ENCODE measurements around the gene GOLGA6L10.
"Not testable (repeated sequence)": the region's sequence is repeated elsewhere in the genome, so short reads cannot be mapped to it uniquely, and the experiment has no call there.

The GOLGA6L10 gene

DNA sequence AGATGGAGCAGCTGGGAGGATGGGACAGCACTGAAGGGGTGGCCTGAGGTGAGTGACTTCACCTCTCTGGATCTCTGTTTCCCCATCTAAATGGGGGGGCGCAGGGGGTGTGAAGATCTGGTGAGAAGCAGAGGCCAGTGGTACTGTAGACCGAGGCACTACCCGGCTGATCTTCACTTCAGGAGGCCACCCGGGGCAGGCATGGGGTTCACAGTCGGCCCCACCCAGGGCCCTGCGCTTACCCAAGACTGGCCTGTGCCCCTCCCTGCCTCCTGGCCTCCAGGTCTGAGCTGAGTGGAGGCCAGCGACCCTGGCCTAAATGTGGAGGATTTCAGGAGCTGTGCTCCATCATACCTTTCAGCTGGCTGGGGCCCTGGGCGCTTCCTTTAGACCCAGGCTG is 31.0 kb downstream of the GOLGA6L10 start:
- H3K4me3 ChIP-seq (ENCODE audit: low read length): not testable (repeated sequence)

DNA sequence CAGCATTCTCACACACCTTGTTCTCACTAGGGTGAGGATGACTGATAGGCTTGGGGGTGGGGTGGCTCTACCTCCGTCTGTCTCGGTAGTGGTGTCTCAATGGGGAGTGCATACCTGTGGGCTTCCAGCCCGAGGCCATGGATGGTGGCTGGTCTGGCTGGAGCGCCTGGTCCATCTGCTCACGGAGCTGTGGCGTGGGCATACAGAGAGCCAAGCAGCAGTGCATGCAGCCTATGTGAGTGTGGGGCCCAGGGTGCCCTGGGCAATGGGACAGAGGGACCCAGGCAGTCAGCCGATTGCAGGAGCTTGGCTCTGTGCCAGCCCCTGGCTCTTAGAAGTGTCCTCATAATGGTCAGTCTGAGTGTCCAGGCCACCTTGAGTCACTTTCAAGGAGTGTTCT is 31.8 kb downstream of the GOLGA6L10 start:
- not testable (repeated sequence) for H3K4me3 ChIP-seq (ENCODE audit: low read length)

DNA sequence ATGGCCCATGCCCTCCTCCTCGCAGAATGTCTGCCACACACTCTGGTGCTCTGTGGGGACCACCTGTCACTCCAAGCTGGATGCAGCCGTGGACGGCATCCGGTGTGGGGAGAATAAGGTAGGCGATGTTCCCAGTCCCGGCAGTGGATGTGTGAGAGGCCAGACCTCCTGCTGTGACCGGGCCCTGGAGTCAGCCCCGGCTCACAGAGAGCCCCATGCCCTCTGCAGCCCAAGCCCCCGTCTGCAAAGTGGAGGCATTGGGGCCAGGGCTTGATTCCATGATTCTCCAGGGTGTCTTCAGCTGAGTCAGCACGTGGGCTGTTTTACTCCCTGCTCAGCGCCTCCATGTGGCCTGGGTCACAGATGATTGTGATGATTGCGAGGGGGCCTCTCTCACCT is 32.2 kb downstream of the GOLGA6L10 start:
- no peak for TF ChIP-seq ZNF274 (IDR thresholded peaks at IDR 0.05; ENCODE audit: low read depth, low read length)
- no peak overlapping the region for H3K4me3 ChIP-seq (ENCODE audit: low read length)

DNA sequence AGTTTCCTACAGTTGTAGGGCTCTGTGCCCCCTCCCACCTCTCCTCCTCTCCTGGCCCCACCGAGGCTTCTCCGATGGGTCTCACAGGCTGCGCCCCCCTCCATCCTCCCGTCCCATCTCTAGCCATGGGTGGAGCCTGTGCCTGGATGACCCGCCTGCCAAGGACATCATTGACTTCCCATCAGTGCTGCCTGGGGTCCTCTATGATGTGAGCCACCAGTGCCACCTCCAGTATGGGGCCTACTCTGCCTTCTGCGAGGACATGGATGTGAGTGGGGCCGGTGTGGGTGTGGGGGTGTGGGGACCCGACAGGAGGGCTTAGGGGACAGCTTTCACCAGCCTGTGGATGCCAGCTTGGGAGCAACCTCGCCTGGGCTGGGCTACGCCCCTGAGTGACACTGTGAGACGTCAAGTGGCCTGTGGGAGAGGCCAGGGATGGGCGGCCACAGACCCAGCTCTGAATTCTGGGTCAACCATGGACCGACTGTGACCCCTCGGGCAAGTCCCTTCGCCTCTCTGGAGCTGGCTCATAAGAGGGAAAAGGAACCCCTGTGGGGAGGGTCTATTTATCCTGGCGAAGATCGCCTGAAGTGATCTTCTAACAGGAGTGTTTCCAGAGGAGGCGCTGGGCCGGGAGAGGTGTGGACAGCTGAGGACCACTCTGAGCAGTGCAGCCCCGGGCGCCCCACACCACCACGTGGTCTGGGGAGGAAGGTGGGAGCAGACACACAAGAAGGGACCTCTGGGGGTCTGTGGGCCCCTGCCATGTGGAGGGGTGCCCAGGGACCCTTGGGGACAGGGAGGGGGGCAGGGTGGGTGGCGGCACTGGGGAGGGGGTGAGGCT is 32.8 kb downstream of the GOLGA6L10 start:
- not testable (repeated sequence) for H3K4me3 ChIP-seq (ENCODE audit: low read length)

DNA sequence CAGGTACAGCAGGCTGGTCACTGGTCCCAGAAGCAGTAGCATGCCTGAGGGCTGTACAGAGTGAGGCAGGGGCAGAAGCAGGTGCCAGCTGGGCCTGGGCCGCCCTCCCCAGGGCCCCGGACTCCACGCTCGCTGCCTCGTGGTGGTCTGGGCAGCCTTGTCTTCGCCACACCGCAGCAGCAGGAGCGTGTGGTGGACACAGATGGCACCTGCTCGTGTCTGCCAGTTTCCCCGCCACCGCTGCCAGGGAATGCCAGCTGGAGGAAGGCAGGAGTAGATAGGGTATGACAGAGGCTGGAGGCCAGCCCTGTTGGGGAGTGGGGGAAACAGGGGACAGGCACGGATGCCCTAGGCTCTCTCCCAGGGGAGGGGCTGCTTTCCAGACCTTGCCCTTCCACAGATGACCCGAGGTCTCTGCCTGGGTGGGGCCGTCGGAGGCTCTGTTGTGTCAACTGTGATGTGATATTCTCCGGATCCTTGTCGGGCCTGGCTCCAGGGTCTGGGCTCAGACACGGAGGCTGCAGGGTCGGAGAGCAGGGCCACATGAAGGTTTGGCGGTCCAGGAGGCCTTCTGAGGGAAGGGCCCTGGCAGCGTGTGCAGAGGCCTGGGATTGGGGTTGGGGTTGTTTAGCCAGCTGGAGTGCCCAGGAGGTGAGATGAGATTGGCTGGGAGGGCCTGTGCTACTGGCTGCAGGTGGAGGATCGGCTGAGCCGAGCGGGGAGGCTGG is 33.6 kb downstream of the GOLGA6L10 start:
- H3K4me3 ChIP-seq (ENCODE audit: low read length): no peak overlapping the region
- TF ChIP-seq ZNF274 (IDR thresholded peaks at IDR 0.05; ENCODE audit: low read depth, low read length): no peak

DNA sequence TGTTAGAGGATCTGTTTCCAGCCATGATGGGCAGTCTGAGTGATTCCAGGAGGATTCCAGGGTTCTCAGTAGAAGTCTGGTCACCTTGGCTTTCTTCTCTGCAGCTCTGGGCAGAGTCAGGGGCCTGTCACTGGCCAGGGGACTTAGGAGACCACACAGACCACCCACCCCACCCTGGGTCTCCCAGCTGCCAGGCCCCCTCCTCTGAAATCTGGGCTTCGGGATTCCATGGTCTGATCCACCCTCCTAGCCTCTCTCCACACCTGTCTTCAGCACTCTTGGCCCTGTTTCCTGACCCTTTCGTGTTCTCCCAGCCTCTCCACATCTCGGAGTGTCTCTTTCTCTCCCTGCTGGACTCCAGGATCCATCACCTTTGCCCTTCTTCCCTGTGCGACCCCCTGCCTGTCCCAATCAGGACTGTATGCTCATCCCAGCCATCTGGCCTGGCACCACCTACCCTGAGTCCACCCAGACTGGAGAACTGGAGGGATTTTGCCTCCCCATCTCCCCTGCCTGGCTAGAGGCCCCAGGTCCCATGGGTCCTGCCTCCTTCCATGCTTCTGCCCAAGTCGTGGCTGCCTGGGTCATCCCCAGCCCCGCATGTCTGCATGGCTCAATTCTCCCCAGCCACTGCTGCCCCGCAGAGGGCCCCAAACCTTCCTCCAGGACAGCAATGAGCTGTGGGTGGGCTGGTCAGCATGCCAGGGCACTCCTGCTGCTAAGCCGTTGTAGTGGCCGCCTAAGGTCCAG is 34.3 kb downstream of the GOLGA6L10 start:
- no peak overlapping the region for H3K4me3 ChIP-seq (ENCODE audit: low read length)
- TF ChIP-seq ZNF274 (IDR thresholded peaks at IDR 0.05; ENCODE audit: low read depth, low read length): no peak

DNA sequence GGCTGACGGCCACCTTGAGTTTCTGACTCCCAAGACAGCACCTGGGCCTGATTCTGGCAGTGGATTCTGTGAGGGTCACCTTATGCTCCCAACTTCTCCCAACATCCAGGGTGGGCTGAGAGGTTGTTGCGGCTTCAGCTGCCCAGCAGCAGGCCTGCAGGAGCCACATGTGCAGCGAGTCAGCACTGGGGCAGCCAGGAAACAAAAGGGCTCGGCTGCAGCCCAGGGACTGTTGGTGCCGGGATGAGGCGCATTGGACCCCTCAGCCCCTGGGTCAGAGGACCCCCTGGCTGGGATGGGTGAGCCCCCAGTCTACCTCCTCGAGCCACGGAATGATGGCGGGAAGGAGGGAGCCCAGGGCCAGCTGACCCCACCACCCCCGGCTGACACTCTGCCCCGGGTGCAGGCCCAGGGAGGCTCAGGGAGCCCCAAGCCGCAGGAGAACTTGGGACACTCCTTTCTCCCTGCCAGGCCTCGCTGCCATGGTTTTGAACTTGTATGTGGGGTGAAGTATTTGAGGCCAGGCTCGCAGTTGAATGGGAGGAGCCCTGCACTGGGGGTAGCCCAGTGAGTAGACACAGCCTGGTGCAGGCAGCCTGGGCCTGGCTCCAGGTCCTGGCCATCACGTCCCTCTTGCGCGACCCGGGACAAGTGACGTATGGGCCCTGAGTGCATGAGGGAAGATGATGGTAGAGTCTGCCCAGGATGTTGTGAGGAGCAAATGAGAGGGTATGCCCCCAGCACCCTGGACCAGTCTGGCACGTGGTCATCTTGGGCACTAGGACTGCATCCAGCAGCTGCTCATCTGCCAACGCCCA is 35.1 kb downstream of the GOLGA6L10 start:
- not testable (repeated sequence) for H3K4me3 ChIP-seq (ENCODE audit: low read length)

DNA sequence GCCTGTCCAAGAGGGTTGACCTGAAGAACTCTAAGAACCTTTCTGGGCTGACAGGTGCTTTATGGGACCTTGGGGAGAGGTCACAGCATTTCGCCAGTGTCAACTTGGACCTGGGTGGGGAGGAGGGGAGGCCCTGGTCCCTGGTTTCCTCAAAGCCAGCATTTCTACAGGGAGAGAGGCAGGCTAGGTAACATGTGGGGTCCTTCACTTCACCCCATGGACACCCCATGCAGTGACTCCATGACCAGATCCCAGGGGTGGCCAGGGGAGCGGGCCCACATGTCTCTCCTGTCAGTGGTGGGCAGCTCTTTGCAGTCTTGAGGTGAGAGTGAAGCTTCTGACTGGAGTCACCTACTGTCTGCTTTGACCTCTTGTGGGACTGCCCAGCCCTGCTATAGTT is 35.8 kb downstream of the GOLGA6L10 start:
- no peak for TF ChIP-seq ZNF274 (IDR thresholded peaks at IDR 0.05; ENCODE audit: low read depth, low read length)
- H3K4me3 ChIP-seq (ENCODE audit: low read length): no peak overlapping the region

DNA sequence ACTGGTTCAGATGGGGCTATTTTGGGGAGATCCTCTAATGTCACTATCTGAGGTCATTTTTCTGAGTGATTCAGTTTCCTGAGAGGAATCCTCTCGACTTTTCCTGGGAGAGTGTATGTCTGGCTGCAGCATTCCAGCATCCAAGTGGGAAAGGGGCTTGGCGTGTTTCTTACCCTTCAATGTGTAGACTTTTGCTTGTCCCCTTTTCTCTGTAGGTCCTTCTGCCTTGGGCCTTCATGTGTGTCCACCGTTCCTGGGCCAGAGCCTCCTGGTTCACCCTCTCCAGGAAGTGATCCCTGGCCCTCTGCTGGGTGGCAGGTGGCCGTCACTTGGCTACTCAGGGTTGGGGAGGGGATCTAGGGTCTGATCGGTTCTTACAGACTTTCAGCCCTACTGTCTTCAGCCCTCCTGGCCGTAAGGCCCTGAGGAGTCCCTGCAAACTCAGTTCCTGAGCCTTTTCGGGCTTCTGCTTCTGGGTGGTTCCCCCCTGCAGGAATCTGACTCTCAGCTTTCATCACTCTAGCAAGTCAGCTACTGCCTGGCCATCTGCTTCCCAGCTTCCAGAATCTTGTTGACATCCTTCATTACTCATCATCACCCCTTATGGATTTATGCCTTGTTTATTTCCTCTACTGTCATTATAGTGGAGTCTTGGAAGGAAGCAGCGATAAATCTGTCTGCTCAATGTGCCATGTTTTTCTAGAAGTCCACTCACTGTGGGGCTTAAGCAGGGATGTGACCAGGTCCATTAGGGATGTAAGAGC is 36.5 kb downstream of the GOLGA6L10 start:
- H3K4me3 ChIP-seq (ENCODE audit: low read length): no peak overlapping the region
- TF ChIP-seq ZNF274 (IDR thresholded peaks at IDR 0.05; ENCODE audit: low read depth, low read length): no peak

DNA sequence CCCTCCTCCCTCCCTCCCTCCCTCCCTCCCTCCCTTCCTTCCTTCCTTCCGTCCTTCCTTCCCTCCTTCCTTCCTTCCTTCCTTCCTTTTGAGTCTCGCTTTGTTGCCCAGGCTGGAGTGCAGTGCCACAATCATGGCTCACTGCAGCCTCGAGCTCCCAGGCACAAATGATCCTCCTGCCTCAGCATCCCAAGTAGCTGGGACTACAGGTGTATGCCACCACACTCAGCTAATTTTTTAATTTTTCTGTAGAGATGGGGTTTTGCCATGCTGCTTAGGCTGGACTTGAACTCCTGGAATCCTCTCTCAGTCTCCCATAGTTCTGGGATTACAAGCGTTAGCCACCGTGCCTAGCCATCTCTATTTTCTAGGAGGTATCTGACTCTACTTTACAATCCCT is 38.0 kb downstream of the GOLGA6L10 start:
- not testable (repeated sequence) for H3K4me3 ChIP-seq (ENCODE audit: low read length)

DNA sequence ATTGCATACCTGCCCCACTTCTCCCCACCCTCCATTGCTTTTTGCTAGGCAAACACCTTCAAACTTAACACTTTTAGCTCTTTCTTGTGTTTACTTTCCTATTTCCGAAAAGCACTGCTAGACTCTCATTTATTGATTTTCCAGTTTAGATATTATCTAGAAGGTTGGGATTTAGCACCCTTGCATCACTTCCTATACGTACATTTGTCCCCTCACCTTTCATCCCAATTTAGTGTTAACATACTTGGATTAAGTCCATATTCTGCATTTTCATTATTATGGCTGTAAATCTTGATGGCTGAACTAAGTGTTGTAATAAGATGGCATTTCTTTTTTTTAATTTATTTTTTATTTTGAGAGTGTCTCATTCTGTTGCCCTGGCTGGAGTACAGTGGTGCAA is 39.5 kb downstream of the GOLGA6L10 start:
- TF ChIP-seq ZNF274 (IDR thresholded peaks at IDR 0.05; ENCODE audit: low read depth, low read length): no peak
- no peak overlapping the region for H3K4me3 ChIP-seq (ENCODE audit: low read length)

DNA sequence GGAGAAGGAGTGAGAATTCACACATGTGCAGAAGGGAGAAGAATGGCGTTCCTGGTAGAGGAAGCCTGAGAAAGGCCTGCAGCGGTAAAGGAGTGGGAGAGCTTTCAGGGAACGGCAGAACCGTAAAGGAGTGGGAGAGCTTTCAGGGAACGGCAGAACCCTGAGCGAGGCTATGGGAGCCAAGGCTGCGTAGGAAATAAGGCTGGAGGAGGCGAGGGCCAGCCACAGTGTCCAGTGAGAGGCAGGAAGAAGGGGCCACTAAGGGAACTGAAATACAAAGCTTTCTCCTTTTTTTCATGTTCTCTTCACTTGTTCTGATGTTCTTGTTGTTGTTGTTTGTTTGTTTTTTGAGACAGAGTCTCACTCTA is 41.6 kb downstream of the GOLGA6L10 start:
- no peak for TF ChIP-seq ZNF274 (IDR thresholded peaks at IDR 0.05; ENCODE audit: low read depth, low read length)
- no peak overlapping the region for H3K4me3 ChIP-seq (ENCODE audit: low read length)

DNA sequence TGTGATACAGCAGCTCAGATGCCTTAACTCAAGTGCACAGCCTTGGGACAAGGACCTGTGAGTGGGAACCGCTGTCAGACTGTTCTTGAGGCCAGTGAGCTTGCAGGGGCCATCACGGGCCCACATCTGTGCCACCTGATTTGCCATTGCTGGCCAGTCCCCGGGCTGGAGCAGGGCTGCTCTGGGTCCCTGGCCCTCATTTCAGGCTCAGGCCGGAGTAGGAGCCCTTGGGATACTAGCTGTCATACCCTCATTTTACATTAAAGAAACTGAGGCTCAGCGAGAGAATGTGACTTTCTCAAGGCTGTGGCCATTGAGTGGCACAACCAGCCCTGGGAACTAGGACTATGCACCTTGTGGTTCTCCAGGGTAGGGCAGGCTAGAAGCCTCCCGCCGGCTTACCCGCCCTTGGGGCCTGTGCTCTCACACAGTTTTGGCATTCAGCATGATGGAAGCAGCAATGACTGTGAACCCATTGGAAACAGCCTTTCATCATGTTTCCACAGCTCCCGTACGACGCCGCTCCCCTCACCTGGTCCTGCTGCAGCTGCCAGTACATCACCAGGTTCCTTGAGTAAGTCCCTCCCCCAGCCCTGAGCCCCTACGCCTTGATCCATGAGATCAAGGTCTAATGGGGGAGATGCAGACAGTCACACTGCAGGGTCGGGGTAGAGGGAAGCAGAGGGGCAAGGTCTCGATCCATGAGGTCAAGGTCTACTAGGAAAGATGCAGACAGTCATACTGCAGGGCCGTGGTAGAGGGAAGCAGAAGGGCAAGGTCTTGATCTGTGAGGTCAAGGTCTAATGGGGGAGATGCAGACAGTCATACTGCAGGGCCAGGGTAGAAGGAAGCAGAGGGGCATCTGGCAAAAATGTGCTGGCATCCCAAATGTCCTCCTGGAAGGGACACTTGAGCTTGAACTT is 42.2 kb downstream of the GOLGA6L10 start:
- H3K4me3 ChIP-seq (ENCODE audit: low read length): no peak overlapping the region
- no peak for TF ChIP-seq ZNF274 (IDR thresholded peaks at IDR 0.05; ENCODE audit: low read depth, low read length)

Measured in GM08714 (cell line).